H9 (cell line): Measurements from ENCODE around the gene ITPK1. TPM values are rescaled to one million over a fixed set of nuclear protein-coding genes. Genes with fewer than 3 reads are reported as not detected.
A peak's percentile ranks its signal among the peaks of the same experiment; 100 is the strongest.

Source experiments
- DNase-seq: peaks from one replicate; pipeline ENCODE4 v3.0.0-alpha.2; 2017
- H2AFZ ChIP-seq: one replicate; pipeline ENCODE4 v1.6.1; 2013; ENCODE audit warnings: mild to moderate bottlenecking, low read length, control low read depth, moderate library complexity
- H2AK5ac ChIP-seq: 2 replicates; pipeline ENCODE4 v1.6.1; 2013; ENCODE audit warnings: low read length, control low read depth, mixed read lengths; ENCODE audit not compliant: insufficient read length
- H2BK120ac ChIP-seq: one replicate; pipeline ENCODE4 v1.6.1; 2013; ENCODE audit warnings: low read depth, mild to moderate bottlenecking, low read length, control low read depth, inconsistent platforms; ENCODE audit not compliant: poor library complexity, severe bottlenecking
- H2BK12ac ChIP-seq: 2 replicates; pipeline ENCODE4 v1.6.1; 2013; ENCODE audit warnings: low read length, control low read depth, mixed read lengths, low read depth; ENCODE audit not compliant: insufficient read length
- H2BK15ac ChIP-seq: 2 replicates; pipeline ENCODE4 v1.6.1; 2013; ENCODE audit warnings: low read depth, low read length, control low read depth
- H2BK20ac ChIP-seq: one replicate; pipeline ENCODE4 v1.6.1; 2013; ENCODE audit warnings: low read depth, mild to moderate bottlenecking, low read length, control low read depth, inconsistent platforms; ENCODE audit not compliant: poor library complexity, severe bottlenecking
- H2BK5ac ChIP-seq: 2 replicates; pipeline ENCODE4 v1.6.1; 2013; ENCODE audit warnings: low read length, control low read depth, mixed read lengths; ENCODE audit not compliant: insufficient read length
- H3K14ac ChIP-seq: 2 replicates; pipeline ENCODE4 v1.6.1; 2013; ENCODE audit warnings: low read length, control low read depth; ENCODE audit not compliant: insufficient read depth
- H3K18ac ChIP-seq: 2 replicates; pipeline ENCODE4 v1.6.1; 2013; ENCODE audit warnings: low read depth, mild to moderate bottlenecking, mixed read lengths, low read length, control low read depth; ENCODE audit not compliant: insufficient read length
- H3K23ac ChIP-seq: 2 replicates; pipeline ENCODE4 v1.6.1; 2013; ENCODE audit warnings: low read length, control low read depth, mixed read lengths, low read depth; ENCODE audit not compliant: insufficient read length
- H3K23me2 ChIP-seq: 2 replicates; pipeline ENCODE4 v1.6.1; 2013; ENCODE audit warnings: low read depth, mild to moderate bottlenecking, mixed read lengths, low read length, control low read depth; ENCODE audit not compliant: insufficient read length, poor library complexity, severe bottlenecking
- H3K27ac ChIP-seq: 2 replicates; pipeline ENCODE4 v1.5.1; 2013; ENCODE audit warnings: low read length, control low read depth, mixed read lengths, low read depth; ENCODE audit not compliant: insufficient read length
- H3K27me3 ChIP-seq: 2 replicates; pipeline ENCODE4 v1.6.1; 2013; ENCODE audit warnings: low read length, control low read depth, inconsistent platforms; ENCODE audit not compliant: insufficient read depth
- H3K4ac ChIP-seq: 2 replicates; pipeline ENCODE4 v1.6.1; 2013; ENCODE audit warnings: low read depth, mild to moderate bottlenecking, control low read depth, inconsistent platforms, low read length, moderate library complexity
- H3K4me1 ChIP-seq: 2 replicates; pipeline ENCODE4 v1.6.1; 2013; ENCODE audit warnings: low read length, control low read depth, inconsistent platforms; ENCODE audit not compliant: insufficient read depth
- H3K4me2 ChIP-seq: 2 replicates; pipeline ENCODE4 v1.6.1; 2013; ENCODE audit warnings: low read length, control low read depth, mixed read lengths; ENCODE audit not compliant: insufficient read length, insufficient read depth
- H3K56ac ChIP-seq: 2 replicates; pipeline ENCODE4 v1.6.1; 2013; ENCODE audit warnings: low read depth, mild to moderate bottlenecking, mixed read lengths, low read length, control low read depth; ENCODE audit not compliant: insufficient read length
- H3K79me1 ChIP-seq: 2 replicates; pipeline ENCODE4 v1.6.1; 2013; ENCODE audit warnings: low read depth, mild to moderate bottlenecking, moderate library complexity, low read length, control low read depth, inconsistent platforms; ENCODE audit not compliant: insufficient read depth, poor library complexity, severe bottlenecking
- H3K79me2 ChIP-seq: 2 replicates; pipeline ENCODE4 v1.6.1; 2013; ENCODE audit warnings: low read length, control low read depth, inconsistent platforms; ENCODE audit not compliant: insufficient read depth
- H3K9ac ChIP-seq: 2 replicates; pipeline ENCODE4 v1.6.1; 2013; ENCODE audit warnings: low read length, control low read depth, mixed read lengths; ENCODE audit not compliant: insufficient read length; ENCODE audit errors: extremely low read depth
- H3K9me3 ChIP-seq: one replicate; pipeline ENCODE4 v1.6.1; 2013; ENCODE audit warnings: low read depth, low read length, inconsistent platforms; ENCODE audit not compliant: control insufficient read depth
- H3T11ph ChIP-seq: one replicate; pipeline ENCODE4 v1.6.1; 2013; ENCODE audit warnings: mild to moderate bottlenecking, low read length, control low read depth, inconsistent platforms
- H4K20me1 ChIP-seq: one replicate; pipeline ENCODE4 v1.6.1; 2013; ENCODE audit not compliant: control insufficient read depth, insufficient read length, insufficient read depth
- H4K5ac ChIP-seq: 2 replicates; pipeline ENCODE4 v1.6.1; 2013; ENCODE audit warnings: low read depth, mild to moderate bottlenecking, mixed read lengths, low read length, control low read depth; ENCODE audit not compliant: insufficient read length
- H4K8ac ChIP-seq: replicated peaks from 2 replicates; pipeline ENCODE4 v1.6.1; 2013; ENCODE audit warnings: low read length, control low read depth, mixed read lengths, low read depth; ENCODE audit not compliant: insufficient read length
- H4K91ac ChIP-seq: 2 replicates; pipeline ENCODE4 v1.6.1; 2013; ENCODE audit warnings: low read depth, mild to moderate bottlenecking, moderate library complexity, mixed read lengths, low read length, control low read depth; ENCODE audit not compliant: insufficient read length
- H3K27ac Mint-ChIP-seq, 3 experiments: 2 replicates in 2 of 3; 3 replicates in 1 of 3; pipeline ENCODE4 v1.8.0; 2020 to 2021; ENCODE audit warnings: mixed read lengths in 3 of 3, mild to moderate bottlenecking in 1 of 3, moderate library complexity in 1 of 3
- H3K27me3 Mint-ChIP-seq: 2 replicates; pipeline ENCODE4 v1.8.0; 2021; ENCODE audit warnings: low read depth, mild to moderate bottlenecking, moderate library complexity, mixed read lengths
- H3K36me3 Mint-ChIP-seq, 3 experiments: 2 replicates in 2 of 3; 3 replicates in 1 of 3; pipeline ENCODE4 v1.8.0; 2020 to 2021; ENCODE audit warnings: low read depth in 3 of 3, mixed read lengths in 3 of 3; ENCODE audit not compliant: insufficient read depth in 1 of 3
- H3K4me1 Mint-ChIP-seq, 2 experiments: 2 replicates each; pipeline ENCODE4 v1.8.0; 2020; ENCODE audit warnings: mixed read lengths in 2 of 2
- H3K4me3 Mint-ChIP-seq, 2 experiments: 2 replicates in 1 of 2; 3 replicates in 1 of 2; pipeline ENCODE4 v1.8.0; 2020 to 2021; ENCODE audit warnings: mild to moderate bottlenecking in 2 of 2, mixed read lengths in 2 of 2, moderate library complexity in 1 of 2
- H3K9me3 Mint-ChIP-seq, 2 experiments: 2 replicates in 1 of 2; 3 replicates in 1 of 2; pipeline ENCODE4 v1.8.0; 2020; ENCODE audit warnings: mild to moderate bottlenecking in 2 of 2, mixed read lengths in 2 of 2, moderate library complexity in 1 of 2
- WGBS: extraction: QIAGEN DNeasy Blood & Tissue Kit; methylation state at CpG from one replicate; pipeline ENCODE4 v1.1.7; 2013; ENCODE audit warnings: missing lambda C conversion rate, low lambda C conversion rate, mixed read lengths; ENCODE audit not compliant: insufficient read length; ENCODE audit errors: extremely low coverage; 5-methylcytosine and 5-hydroxymethylcytosine counted together
- total RNA-seq: library from RNA; stranded (reverse); gene quantifications from 2 replicates; pipeline ENCODE4 v1.2.1, GENCODE V29; 2021
- TF ChIP-seq, protein P1 (sequence below): fragments of 200-600 bp; sonication (generic); conservative IDR thresholded peaks from 3 replicates; pipeline ENCODE4 v1.8.0; 2021; ENCODE audit warnings: antibody characterized with exemption, mild to moderate bottlenecking

ITPK1 gene
- total RNA-seq, 1 experiment from 2014 or later: 92.7 TPM

DNA sequence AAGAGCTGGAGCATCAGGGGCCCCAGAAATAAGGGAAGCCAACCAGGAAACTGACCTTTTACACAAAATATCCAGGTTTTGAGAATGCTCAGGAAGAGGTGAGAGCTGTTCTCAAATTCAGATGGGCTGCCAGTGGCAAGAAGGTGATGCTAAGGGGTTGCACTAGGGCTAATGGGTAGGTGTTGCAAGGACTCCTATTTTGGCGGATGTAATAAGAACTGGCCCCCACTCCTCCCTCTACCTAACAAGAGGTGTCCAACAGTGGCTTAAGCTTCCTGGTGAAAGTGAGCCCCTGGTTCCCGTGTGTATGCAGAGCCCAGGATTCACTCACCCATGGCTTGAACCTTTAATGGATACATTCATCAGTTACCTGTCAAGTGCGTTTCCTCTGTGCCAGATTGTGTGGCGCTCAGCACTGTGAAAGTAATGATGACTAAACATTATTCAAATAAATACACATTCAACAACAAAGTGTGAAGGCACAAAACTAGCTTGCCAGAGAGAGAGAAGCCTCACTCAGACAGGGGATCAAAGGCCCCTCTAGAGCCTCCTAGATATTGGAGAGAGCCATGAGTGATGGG, 193.5 kb downstream of the ITPK1 start:
- Mint-ChIP-seq H3K9me3 (no peaks in the 10 kb centered on the region), H3K27ac (no peak overlapping the region), H3K27me3 (peaks cover 74% of the 10 kb centered on the region), H3K36me3 (peaks cover 0 to 5% (median 0%) of the 10 kb centered on the region in 3 experiments; a peak in 2 of 7 replicates), H3K4me3 (peak overlapping the region; percentile 79 to 94), H3K4me1 (peaks cover 23 to 26% of the 10 kb centered on the region in 2 experiments)
- Histone ChIP-seq H2AFZ (no peak overlapping the region), H2BK120ac (no peak overlapping the region), H2BK15ac (no peak overlapping the region), H3K79me2 (no peaks in the 10 kb centered on the region), H2AK5ac (no peak overlapping the region), H3K23me2 (peaks cover 13% of the 10 kb centered on the region), H4K8ac (no peak overlapping the region), H3K4me1 (no peaks in the 10 kb centered on the region), H4K20me1 (peaks cover 7% of the 10 kb centered on the region), H3K56ac (no peak overlapping the region), H3K4me2 (peak overlapping the region; percentile 34), H3K27me3 (no peaks in the 10 kb centered on the region; the same call in 1 of the 2 replicates), H4K91ac (no peak overlapping the region), H3T11ph (no peak overlapping the region), H3K9me3 (no peaks in the 10 kb centered on the region), H2BK5ac (no peak overlapping the region), H2BK20ac (no peak overlapping the region), H4K5ac (no peak overlapping the region), H3K27ac (no peak overlapping the region), H3K14ac (0 out of 2 replicates have a peak overlapping the region, but pooled peaks have one; percentile 83), H3K9ac (no peak overlapping the region), H3K18ac (no peak overlapping the region), H3K79me1 (no peaks in the 10 kb centered on the region), H2BK12ac (no peak overlapping the region), H3K4ac (no peak overlapping the region), H3K23ac (no peak overlapping the region)
- no peak for DNase-seq
- WGBS: no CpG with 5 or more reads among the region's 4 CpGs
- TF ChIP-seq, protein P1, sequence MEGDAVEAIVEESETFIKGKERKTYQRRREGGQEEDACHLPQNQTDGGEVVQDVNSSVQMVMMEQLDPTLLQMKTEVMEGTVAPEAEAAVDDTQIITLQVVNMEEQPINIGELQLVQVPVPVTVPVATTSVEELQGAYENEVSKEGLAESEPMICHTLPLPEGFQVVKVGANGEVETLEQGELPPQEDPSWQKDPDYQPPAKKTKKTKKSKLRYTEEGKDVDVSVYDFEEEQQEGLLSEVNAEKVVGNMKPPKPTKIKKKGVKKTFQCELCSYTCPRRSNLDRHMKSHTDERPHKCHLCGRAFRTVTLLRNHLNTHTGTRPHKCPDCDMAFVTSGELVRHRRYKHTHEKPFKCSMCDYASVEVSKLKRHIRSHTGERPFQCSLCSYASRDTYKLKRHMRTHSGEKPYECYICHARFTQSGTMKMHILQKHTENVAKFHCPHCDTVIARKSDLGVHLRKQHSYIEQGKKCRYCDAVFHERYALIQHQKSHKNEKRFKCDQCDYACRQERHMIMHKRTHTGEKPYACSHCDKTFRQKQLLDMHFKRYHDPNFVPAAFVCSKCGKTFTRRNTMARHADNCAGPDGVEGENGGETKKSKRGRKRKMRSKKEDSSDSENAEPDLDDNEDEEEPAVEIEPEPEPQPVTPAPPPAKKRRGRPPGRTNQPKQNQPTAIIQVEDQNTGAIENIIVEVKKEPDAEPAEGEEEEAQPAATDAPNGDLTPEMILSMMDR: no peak
